Mesodermal cell (in vitro differentiated cells): Measurements from ENCODE around the gene ADAMTSL3. TPM values are rescaled to one million over a fixed set of nuclear protein-coding genes. Genes with fewer than 3 reads are reported as not detected.
A peak's percentile ranks its signal among the peaks of the same experiment; 100 is the strongest.

Experiments
- H3K27ac ChIP-seq: 2 replicates; pipeline ENCODE4 v1.7.0; 2013; ENCODE audit warnings: mild to moderate bottlenecking, low read depth, low read length, moderate library complexity; ENCODE audit not compliant: severe bottlenecking
- H3K36me3 ChIP-seq: 2 replicates; pipeline ENCODE4 v1.7.1; 2013; ENCODE audit warnings: mild to moderate bottlenecking, low read length, moderate library complexity; ENCODE audit not compliant: control insufficient read depth, insufficient read depth
- H3K4me1 ChIP-seq: one replicate; pipeline ENCODE4 v1.7.1; 2013; ENCODE audit warnings: mild to moderate bottlenecking, low read length; ENCODE audit not compliant: insufficient read depth, control insufficient read depth, poor library complexity, severe bottlenecking
- H3K4me3 ChIP-seq: 2 replicates; pipeline ENCODE4 v1.7.0; 2013; ENCODE audit warnings: low read length, control low read depth, mild to moderate bottlenecking; ENCODE audit not compliant: insufficient read depth, poor library complexity, severe bottlenecking; ENCODE audit errors: extremely low read depth
- H3K9me3 ChIP-seq: 2 replicates; pipeline ENCODE4 v1.7.1; 2013; ENCODE audit warnings: mild to moderate bottlenecking, low read length, moderate library complexity; ENCODE audit not compliant: control insufficient read depth
- WGBS, 2 experiments: methylation state at CpG; one replicate each; pipeline ENCODE4 v1.1.5; 2013; ENCODE audit warnings: missing lambda C conversion rate in 2 of 2; ENCODE audit not compliant: insufficient coverage in 2 of 2; 5-methylcytosine and 5-hydroxymethylcytosine counted together
- polyA plus RNA-seq, 2 experiments: library from polyadenylated mRNA; stranded (reverse); fragments of 50-300 nt; gene quantifications; one replicate each; pipeline ENCODE4 v1.2.3, GENCODE V29; 2013

The ADAMTSL3 gene
- polyA plus RNA-seq (2013, experiment 1 of 2) = 3.6 TPM
- 3.1 TPM for polyA plus RNA-seq (2013, experiment 2 of 2)

- 1% methylated on average over 36 to 71 of the region's 105 CpGs for WGBS, 2 experiments
- Histone ChIP-seq H3K4me3 (peak within 1 kb of the TSS; percentile 42), H3K4me1 (peaks cover 3% of the 10 kb centered on the region), H3K36me3 (no peaks in the 10 kb centered on the region), H3K9me3 (no peaks in the 10 kb centered on the region), H3K27ac (no peak within 1 kb of the TSS)
These were observed at the start of gene ADAMTSL3 for GRCh38 chr15:83653639-83654378. ADAMTSL3 (plus strand) TSS chr15:83654123; CDS start chr15:83655762, 1,639 bp downstream.

DNA sequence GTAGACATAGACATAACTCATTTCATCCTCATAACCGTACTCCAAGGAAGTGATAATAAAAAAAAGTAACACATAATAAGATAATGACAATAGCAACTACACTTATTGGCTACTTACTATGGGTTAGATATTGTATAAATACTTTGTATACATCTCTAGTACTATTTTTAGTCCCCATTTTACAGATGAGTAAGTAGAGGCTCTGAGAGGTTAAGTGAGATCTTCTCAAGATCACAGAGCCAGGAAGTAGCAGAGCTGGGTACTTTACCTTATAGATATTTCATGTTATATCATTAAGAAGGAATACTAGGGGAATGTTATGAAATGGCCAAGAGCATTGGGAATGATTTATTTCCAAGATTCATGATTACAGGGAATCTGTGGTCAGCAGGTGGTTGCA lies 49.4 kb upstream of the ADAMTSL3 start:
- no peak overlapping the region for H3K27ac ChIP-seq
- WGBS, 2 experiments = no CpG with 5 or more reads among the region's 1 CpG
- no peaks in the 10 kb centered on the region for H3K9me3 ChIP-seq
- H3K4me3 ChIP-seq = no peak overlapping the region
- peaks cover 6% of the 10 kb centered on the region for H3K4me1 ChIP-seq
- no peaks in the 10 kb centered on the region for H3K36me3 ChIP-seq

GRCh38 chr15:83605111-83605945 lies 48.6 kb upstream of the ADAMTSL3 start:
- WGBS, 2 experiments = 84 to 92% methylated on average over 5 of the region's 7 CpGs
- Histone ChIP-seq H3K4me3 (no peak overlapping the region), H3K36me3 (no peaks in the 10 kb centered on the region), H3K27ac (no peak overlapping the region), H3K9me3 (no peaks in the 10 kb centered on the region), H3K4me1 (peaks cover 6% of the 10 kb centered on the region)

- Histone ChIP-seq H3K4me3 (no peak overlapping the region), H3K36me3 (no peaks in the 10 kb centered on the region), H3K9me3 (no peaks in the 10 kb centered on the region), H3K27ac (no peak overlapping the region), H3K4me1 (peaks cover 7% of the 10 kb centered on the region)
- WGBS, 2 experiments = 90 to 91% methylated on average over 2 to 3 of the region's 3 CpGs
These were observed 43.8 kb upstream of the ADAMTSL3 start for GRCh38 chr15:83610132-83610531.

DNA sequence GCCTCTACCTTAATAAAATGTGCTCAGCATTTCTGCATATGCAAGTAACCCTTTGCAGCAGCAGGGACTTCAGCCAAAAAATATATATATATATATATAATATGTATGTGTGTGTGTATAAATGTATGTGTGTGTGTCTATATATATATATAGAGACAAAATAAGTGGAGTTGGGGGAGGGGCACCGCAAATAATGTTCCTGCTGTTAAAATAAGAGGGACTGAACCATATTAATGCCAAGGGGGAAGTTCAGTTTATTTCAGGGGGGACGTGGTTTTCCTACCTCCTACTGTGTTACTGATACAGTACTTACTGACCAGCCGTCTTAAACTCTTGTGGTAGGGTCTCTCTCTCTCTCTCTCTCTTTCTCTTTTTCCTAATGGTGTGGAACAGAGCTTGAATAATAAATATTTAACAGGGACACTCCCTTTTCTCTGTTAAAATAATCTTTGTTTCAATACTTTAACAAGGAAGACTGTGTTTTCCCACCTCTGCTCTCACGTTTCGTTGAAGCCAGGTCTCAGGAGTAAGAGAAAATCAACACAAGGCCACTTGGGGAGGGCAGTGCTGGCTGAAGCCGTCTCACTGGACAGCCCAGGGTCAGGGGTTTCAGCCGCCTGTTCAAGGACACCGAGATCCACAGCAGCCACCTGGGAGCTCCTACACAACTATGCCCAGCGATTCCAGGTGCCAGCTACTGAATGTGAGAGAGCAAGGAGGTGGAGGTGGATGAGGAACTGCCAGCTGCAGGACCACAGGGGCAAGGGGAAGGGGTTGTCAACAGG lies 42.8 kb upstream of the ADAMTSL3 start:
- 85 to 95% methylated on average over 5 to 6 of the region's 9 CpGs for WGBS, 2 experiments
- Histone ChIP-seq H3K27ac (no peak overlapping the region), H3K9me3 (no peaks in the 10 kb centered on the region), H3K4me1 (peaks cover 7% of the 10 kb centered on the region), H3K4me3 (no peak overlapping the region), H3K36me3 (no peaks in the 10 kb centered on the region)

DNA sequence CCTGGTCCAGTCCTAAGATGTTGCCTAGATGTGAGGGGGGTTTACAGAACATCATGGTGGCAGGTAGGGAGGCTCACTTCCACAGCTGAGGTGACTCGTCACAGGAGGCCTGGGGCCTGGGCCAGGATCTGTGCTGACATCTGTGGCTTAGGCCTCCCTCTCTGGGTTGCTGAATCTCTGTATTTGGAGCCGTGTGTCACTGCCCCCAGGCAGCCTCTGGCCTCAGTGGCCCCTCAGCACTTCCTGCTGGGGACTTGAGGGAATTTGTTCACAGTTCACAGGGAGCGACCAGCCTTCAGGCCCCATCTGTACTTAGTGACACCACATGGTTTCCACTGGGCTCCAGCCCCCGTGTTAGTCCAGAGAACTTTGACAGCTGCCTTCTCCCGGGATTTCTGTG lies 41.7 kb upstream of the ADAMTSL3 start:
- no peaks in the 10 kb centered on the region for H3K36me3 ChIP-seq
- no peak overlapping the region for H3K4me3 ChIP-seq
- H3K4me1 ChIP-seq = peaks cover 7% of the 10 kb centered on the region
- WGBS, 2 experiments = 89 to 96% methylated on average over 5 of the region's 5 CpGs
- H3K27ac ChIP-seq = no peak overlapping the region
- H3K9me3 ChIP-seq = no peaks in the 10 kb centered on the region

DNA sequence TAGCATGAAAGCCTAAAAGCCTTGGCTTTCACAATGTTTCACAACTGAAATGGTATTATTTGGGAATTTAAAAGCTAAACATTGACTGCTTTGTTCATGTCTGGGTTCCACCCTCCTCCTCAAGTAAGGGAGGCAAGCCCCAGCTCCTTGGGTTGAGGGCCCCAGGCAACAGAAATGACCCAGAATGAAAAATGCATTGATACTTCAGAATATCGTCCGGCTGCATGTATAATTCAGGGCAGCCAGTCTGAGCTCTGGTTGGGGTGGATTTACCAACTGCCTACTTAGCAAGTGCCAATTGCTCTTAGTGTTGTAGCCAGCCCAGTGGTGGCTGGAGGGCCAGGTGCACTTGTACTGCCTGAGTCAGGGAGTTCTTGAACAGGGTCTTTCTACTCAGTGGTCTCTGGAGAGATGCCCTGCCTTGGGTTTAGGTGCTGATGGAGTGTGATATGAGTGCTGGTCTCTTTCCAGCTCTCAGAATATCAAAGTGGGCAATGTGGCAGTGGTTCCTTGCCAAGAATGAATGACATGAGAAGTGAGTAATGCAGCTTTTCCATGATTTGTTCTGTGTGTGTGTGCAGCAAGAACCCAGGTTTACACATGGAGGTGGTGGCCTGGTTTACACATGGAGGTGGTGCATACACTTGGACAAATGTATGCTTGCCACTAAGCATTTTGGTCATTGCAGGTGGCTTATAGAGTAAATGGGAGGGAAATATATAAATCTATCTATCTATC lies 40.9 kb upstream of the ADAMTSL3 start:
- H3K9me3 ChIP-seq = no peaks in the 10 kb centered on the region
- WGBS, 2 experiments = 92 to 100% methylated on average over 2 of the region's 2 CpGs
- no peaks in the 10 kb centered on the region for H3K36me3 ChIP-seq
- H3K4me1 ChIP-seq = peaks cover 7% of the 10 kb centered on the region
- H3K4me3 ChIP-seq = no peak overlapping the region
- no peak overlapping the region for H3K27ac ChIP-seq

- no peak overlapping the region for H3K27ac ChIP-seq
- H3K4me3 ChIP-seq = no peak overlapping the region
- H3K36me3 ChIP-seq = no peaks in the 10 kb centered on the region
- H3K9me3 ChIP-seq = no peaks in the 10 kb centered on the region
- H3K4me1 ChIP-seq = peaks cover 7% of the 10 kb centered on the region
- 86 to 100% methylated on average over 1 of the region's 2 CpGs for WGBS, 2 experiments
These were observed 40.2 kb upstream of the ADAMTSL3 start for GRCh38 chr15:83613714-83614113.

GRCh38 chr15:83616840-83617239 lies 37.1 kb upstream of the ADAMTSL3 start:
- Histone ChIP-seq H3K4me3 (no peak overlapping the region), H3K9me3 (no peaks in the 10 kb centered on the region), H3K4me1 (peaks cover 7% of the 10 kb centered on the region), H3K36me3 (no peaks in the 10 kb centered on the region), H3K27ac (no peak overlapping the region)
- 100% methylated on average over 1 of the region's 1 CpG; no CpG with 5 or more reads in 1 of the 2 experiments for whole genome bisulfite sequencing, 2 experiments
